Osteocyte (in vitro differentiated cells): ENCODE results near the gene ZNF214. TPM values are rescaled to one million over a fixed set of nuclear protein-coding genes. Genes with fewer than 3 reads are reported as not detected.
A peak's percentile ranks its signal among the peaks of the same experiment; 100 is the strongest.

Source experiments
- DNase-seq: peaks from one replicate; pipeline ENCODE4 v3.0.0; 2021; ENCODE audit warnings: mixed read lengths; ENCODE audit not compliant: unreplicated experiment; ENCODE audit errors: extremely low spot score
- H3K27ac Mint-ChIP-seq: one replicate; pipeline ENCODE4 v1.8.0; 2021; ENCODE audit warnings: mild to moderate bottlenecking, mixed read lengths; ENCODE audit not compliant: unreplicated experiment
- H3K27me3 Mint-ChIP-seq: one replicate; pipeline ENCODE4 v1.8.0; 2021; ENCODE audit warnings: mixed read lengths; ENCODE audit not compliant: unreplicated experiment
- H3K36me3 Mint-ChIP-seq: one replicate; pipeline ENCODE4 v1.8.0; 2021; ENCODE audit warnings: mixed read lengths; ENCODE audit not compliant: unreplicated experiment
- H3K4me1 Mint-ChIP-seq: one replicate; pipeline ENCODE4 v1.8.0; 2021; ENCODE audit warnings: mixed read lengths; ENCODE audit not compliant: unreplicated experiment
- H3K4me3 Mint-ChIP-seq: one replicate; pipeline ENCODE4 v1.8.0; 2021; ENCODE audit warnings: mild to moderate bottlenecking, moderate library complexity, mixed read lengths; ENCODE audit not compliant: unreplicated experiment
- H3K9me3 Mint-ChIP-seq: one replicate; pipeline ENCODE4 v1.8.0; 2021; ENCODE audit warnings: mixed read lengths; ENCODE audit not compliant: unreplicated experiment
- long read RNA-seq: library from polyadenylated mRNA; unstranded; transcript quantifications from one replicate; pipeline ENCODE4 v2.0.0, GENCODE V29; 2021
- total RNA-seq: library from RNA; stranded (reverse); gene quantifications from 2 replicates; pipeline ENCODE4 v1.2.1, GENCODE V29; 2021
- TF ChIP-seq, protein P1 (sequence below): fragments of 200-600 bp; sonication (generic); IDR thresholded peaks from 2 replicates; pipeline ENCODE4 v1.5.0; 2021; ENCODE audit warnings: antibody characterized with exemption, mild to moderate bottlenecking, moderate library complexity

ZNF214 gene
- total RNA-seq, result 2.3 and 2.6 TPM in 2 replicates
- long read RNA-seq, partial matches to known transcripts, result 0 of 9 reads
- long read RNA-seq, other reads (novel, unspliced or antisense), result 6 of 9 reads

GRCh38 chr11:7020183-7020917, at the start of gene ZNF214, which contains the start of gene NLRP14:
Gene ZNF214 (minus strand): TSS chr11:7020346. CDS start chr11:7002835, 17,511 bp downstream.
Gene NLRP14 (plus strand): TSS chr11:7020479. CDS start chr11:7038587, 18,108 bp downstream.
- Mint-ChIP-seq H3K27ac (peak within 1 kb of the TSS; percentile 95), H3K4me3 (peak within 1 kb of the TSS; percentile 99), H3K4me1 (peaks cover 13% of the 10 kb centered on the region), H3K9me3 (no peaks in the 10 kb centered on the region), H3K36me3 (no peaks in the 10 kb centered on the region), H3K27me3 (peaks cover 19% of the 10 kb centered on the region)
- TF ChIP-seq, protein P1, sequence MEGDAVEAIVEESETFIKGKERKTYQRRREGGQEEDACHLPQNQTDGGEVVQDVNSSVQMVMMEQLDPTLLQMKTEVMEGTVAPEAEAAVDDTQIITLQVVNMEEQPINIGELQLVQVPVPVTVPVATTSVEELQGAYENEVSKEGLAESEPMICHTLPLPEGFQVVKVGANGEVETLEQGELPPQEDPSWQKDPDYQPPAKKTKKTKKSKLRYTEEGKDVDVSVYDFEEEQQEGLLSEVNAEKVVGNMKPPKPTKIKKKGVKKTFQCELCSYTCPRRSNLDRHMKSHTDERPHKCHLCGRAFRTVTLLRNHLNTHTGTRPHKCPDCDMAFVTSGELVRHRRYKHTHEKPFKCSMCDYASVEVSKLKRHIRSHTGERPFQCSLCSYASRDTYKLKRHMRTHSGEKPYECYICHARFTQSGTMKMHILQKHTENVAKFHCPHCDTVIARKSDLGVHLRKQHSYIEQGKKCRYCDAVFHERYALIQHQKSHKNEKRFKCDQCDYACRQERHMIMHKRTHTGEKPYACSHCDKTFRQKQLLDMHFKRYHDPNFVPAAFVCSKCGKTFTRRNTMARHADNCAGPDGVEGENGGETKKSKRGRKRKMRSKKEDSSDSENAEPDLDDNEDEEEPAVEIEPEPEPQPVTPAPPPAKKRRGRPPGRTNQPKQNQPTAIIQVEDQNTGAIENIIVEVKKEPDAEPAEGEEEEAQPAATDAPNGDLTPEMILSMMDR, result no peak
- peak; percentile 93 for DNase-seq

DNA sequence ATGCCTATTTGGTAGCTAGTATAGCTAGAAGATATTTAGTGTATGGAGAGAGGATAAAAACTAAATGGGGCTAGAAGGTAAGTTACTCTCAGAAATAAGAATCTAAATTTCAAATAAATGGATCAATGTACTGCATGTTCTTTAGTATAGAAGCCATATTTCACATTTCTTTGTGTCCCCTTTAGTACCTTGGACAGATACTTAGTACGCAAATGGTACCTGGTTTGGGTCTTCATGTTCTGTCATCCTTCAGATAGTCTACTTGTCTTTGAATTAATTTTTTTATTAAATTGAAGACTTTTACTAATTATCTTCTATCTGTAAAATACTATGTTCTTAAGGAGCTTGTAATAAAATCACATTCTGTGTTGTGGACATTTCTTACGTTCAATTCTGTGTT, 42.4 kb upstream of the ZNF214 start:
- TF ChIP-seq, protein P1, result no peak

DNA sequence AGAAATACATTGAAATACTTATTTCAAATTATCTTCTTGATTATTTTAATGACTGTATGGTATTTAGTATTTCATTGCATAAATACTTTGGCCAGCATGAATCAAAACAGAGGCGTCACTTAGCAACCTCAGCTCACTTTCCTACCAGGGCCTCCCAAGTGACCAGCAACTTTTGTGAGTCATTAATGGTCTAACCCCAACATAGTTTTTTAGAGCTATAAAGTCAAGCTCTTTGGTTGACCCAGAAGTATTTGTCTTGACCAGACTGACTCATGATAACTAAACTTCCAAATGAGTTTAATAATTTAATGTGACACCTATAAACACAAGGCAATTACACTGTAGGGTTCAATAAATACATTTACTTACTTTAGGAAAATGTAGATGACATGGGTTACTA, 40.7 kb upstream of the ZNF214 start:
- TF ChIP-seq, protein P1, result no peak
- no peak for DNase-seq
- no peaks in the 10 kb centered on the region for H3K36me3 Mint-ChIP-seq
- no peak overlapping the region for H3K27ac Mint-ChIP-seq
- no peaks in the 10 kb centered on the region for H3K9me3 Mint-ChIP-seq
- no peak overlapping the region for H3K4me3 Mint-ChIP-seq
- H3K27me3 Mint-ChIP-seq, result peaks cover 14% of the 10 kb centered on the region
- no peaks in the 10 kb centered on the region for H3K4me1 Mint-ChIP-seq

More for the DNA sequence above, 42.4 kb upstream of the ZNF214 start:
- H3K4me3 Mint-ChIP-seq, result no peak overlapping the region
- H3K4me1 Mint-ChIP-seq, result no peaks in the 10 kb centered on the region
- H3K9me3 Mint-ChIP-seq, result no peaks in the 10 kb centered on the region
- no peak for DNase-seq
- peaks cover 18% of the 10 kb centered on the region for H3K27me3 Mint-ChIP-seq
- H3K27ac Mint-ChIP-seq, result no peak overlapping the region
- no peaks in the 10 kb centered on the region for H3K36me3 Mint-ChIP-seq

GRCh38 chr11:7057641-7058040, 37.5 kb upstream of the ZNF214 start:
- Mint-ChIP-seq H3K9me3 (no peaks in the 10 kb centered on the region), H3K4me1 (no peaks in the 10 kb centered on the region), H3K36me3 (no peaks in the 10 kb centered on the region), H3K27ac (no peak overlapping the region), H3K4me3 (no peak overlapping the region), H3K27me3 (peaks cover 19% of the 10 kb centered on the region)
- TF ChIP-seq, protein P1, result no peak
- DNase-seq, result no peak

DNA sequence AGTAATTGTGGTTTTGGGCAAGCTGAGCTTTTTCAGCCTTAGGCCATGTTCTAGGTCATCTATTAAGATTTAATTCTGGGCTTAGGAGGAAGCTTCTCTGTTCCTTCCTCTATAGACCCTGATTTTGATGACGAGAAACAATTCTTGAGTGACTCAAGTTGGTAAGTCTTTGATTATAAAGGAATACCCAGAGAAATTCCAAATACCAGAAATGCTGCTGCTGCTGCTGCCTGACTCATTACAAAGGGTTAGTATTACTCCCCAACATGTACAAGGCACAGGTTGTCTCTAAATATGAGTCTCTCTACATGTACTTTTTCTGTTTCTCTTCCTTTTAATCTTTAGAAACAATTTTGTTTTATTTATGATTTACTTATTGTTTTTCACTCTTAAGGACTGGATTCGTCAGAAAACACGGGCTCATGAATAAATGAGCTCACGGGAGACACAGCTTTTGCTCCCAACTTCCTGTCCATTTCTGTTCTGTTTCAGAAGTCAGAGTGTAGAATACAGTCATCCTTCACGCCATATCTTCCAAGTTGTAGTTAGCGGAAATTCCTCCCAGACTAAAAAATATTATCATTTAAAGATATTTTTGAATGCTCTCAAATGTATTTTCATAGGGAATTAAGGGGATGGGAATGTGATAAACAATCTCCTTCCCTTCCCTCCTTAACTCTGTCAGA, 36.8 kb upstream of the ZNF214 start:
- TF ChIP-seq, protein P1, result no peak
- Mint-ChIP-seq H3K4me1 (no peaks in the 10 kb centered on the region), H3K9me3 (no peaks in the 10 kb centered on the region), H3K27ac (no peak overlapping the region), H3K4me3 (no peak overlapping the region), H3K36me3 (no peaks in the 10 kb centered on the region), H3K27me3 (peaks cover 19% of the 10 kb centered on the region)
- no peak for DNase-seq
